HCT116 (cell line): ENCODE data around the gene ATP5F1A. TPM values are rescaled to one million over a fixed set of nuclear protein-coding genes. Genes with fewer than 3 reads are reported as not detected.

Experiments used
- ATAC-seq: fragments of 200-7000 bp; cut with Tn5 transposase; 2 replicates; pipeline ENCODE4 v1.9.1; 2020; ENCODE audit warnings: mild to moderate bottlenecking, moderate library complexity
- BruUV-seq: library from RNA; stranded (reverse); fragments of 400-500 nt; replicated peaks from 2 replicates; lab custom pipeline; 2021; lab: Mats Ljungman, UMichigan
- CTCF ChIA-PET: fragments of 300-600 bp; sonication (Branson Sonifier 250); formaldehyde crosslinking; loops from one replicate; lab custom pipeline; 2021; ENCODE audit warnings: antibody characterized with exemption; lab: Charles Lee
- POLR2A ChIA-PET: fragments of 300-600, 350-600 bp; sonication (Branson Sonifier 250); formaldehyde crosslinking; loops from one replicate; lab custom pipeline; 2021; ENCODE audit warnings: antibody characterized with exemption; lab: Charles Lee
- RAD21 ChIA-PET, 2 experiments: fragments of 300-600 bp; sonication (Branson Sonifier 250); formaldehyde crosslinking; loops; one replicate each; lab custom pipeline; 2023; ENCODE audit warnings: low total read pairs in 2 of 2; ENCODE audit not compliant: uncharacterized antibody in 2 of 2, unreplicated experiment in 2 of 2, low non-redundant PET in 1 of 2; lab: Charles Lee
- DNase-seq: peaks from one replicate; pipeline ENCODE4 v3.0.0-alpha.2; 2010; ENCODE audit warnings: low read depth, low spot score
- H2AFZ ChIP-seq: fragments of 200-600 bp; shearing (Covaris generic), sonication (generic); 2 replicates; pipeline ENCODE4 v1.6.1; 2017; ENCODE audit warnings: low read depth, mixed run types, mixed read lengths, antibody characterized with exemption, low read length; ENCODE audit not compliant: poor library complexity, severe bottlenecking
- H3K27ac ChIP-seq: 2 replicates; pipeline ENCODE4 v1.5.1; 2012; ENCODE audit warnings: low read depth, low read length
- H3K27me3 ChIP-seq: fragments of 200-600 bp; sonication (generic); 2 replicates; pipeline ENCODE4 v1.6.1; 2016; ENCODE audit warnings: mixed run types, low read length, mixed read lengths; ENCODE audit not compliant: insufficient read depth
- H3K36me3 ChIP-seq, 2 experiments: fragments of 200-500 bp in 1 of 2; fragments of 200-600 bp in 1 of 2; sonication (Bioruptor generic) in 1 of 2; sonication (generic) in 1 of 2; 2 replicates each; pipeline versions ENCODE4 v1.5.1 to v1.6.1; 2014 to 2016; ENCODE audit warnings: low read length in 2 of 2, inconsistent platforms in 1 of 2, mixed read lengths in 1 of 2, mixed run types in 1 of 2; ENCODE audit not compliant: insufficient read depth in 2 of 2, control insufficient read depth in 1 of 2
- H3K4me1 ChIP-seq, 2 experiments: fragments of 200-600 bp in 1 of 2; sonication (generic) in 1 of 2; 2 replicates each; pipeline versions ENCODE4 v1.5.1 to v1.6.1; 2012 to 2017; ENCODE audit warnings: low read length in 2 of 2, inconsistent platforms in 1 of 2, mild to moderate bottlenecking in 1 of 2, mixed read lengths in 1 of 2, mixed run types in 1 of 2, moderate library complexity in 1 of 2; ENCODE audit not compliant: insufficient read depth in 2 of 2, control insufficient read depth in 1 of 2
- H3K4me2 ChIP-seq: fragments of 200-600 bp; sonication (generic); 2 replicates; pipeline ENCODE4 v1.6.1; 2017; ENCODE audit warnings: mixed run types, low read length, mixed read lengths
- H3K4me3 ChIP-seq, 2 experiments: fragments of 200-600 bp in 1 of 2; sonication (generic) in 1 of 2; replicated peaks in 1 of 2; 2 replicates each; pipeline ENCODE4 v1.5.1; 2011 to 2016; ENCODE audit warnings: low read length in 2 of 2, control low read depth in 1 of 2, low read depth in 1 of 2, mild to moderate bottlenecking in 1 of 2, mixed read lengths in 1 of 2, mixed run types in 1 of 2
- H3K79me2 ChIP-seq: fragments of 200-600 bp; sonication (generic); 2 replicates; pipeline ENCODE4 v1.6.1; 2017; ENCODE audit warnings: mild to moderate bottlenecking, mixed run types, low read length, moderate library complexity, mixed read lengths; ENCODE audit not compliant: insufficient read depth
- H3K9ac ChIP-seq: fragments of 200-600 bp; sonication (generic); 2 replicates; pipeline ENCODE4 v1.6.1; 2016; ENCODE audit warnings: low read length, mixed read lengths
- H3K9me2 ChIP-seq: fragments of 200-600 bp; sonication (generic), shearing (Covaris generic); 2 replicates; pipeline ENCODE4 v1.6.1; 2017; ENCODE audit warnings: mixed run types, mild to moderate bottlenecking, moderate library complexity; ENCODE audit not compliant: insufficient read depth
- H3K9me3 ChIP-seq, 2 experiments: fragments of 200-500 bp in 1 of 2; fragments of 200-600 bp in 1 of 2; sonication (Bioruptor generic) in 1 of 2; sonication (generic) in 1 of 2; 2 replicates each; pipeline ENCODE4 v1.6.1; 2014 to 2017; ENCODE audit warnings: low read length in 2 of 2, mixed read lengths in 2 of 2, inconsistent platforms in 1 of 2, low read depth in 1 of 2, mild to moderate bottlenecking in 1 of 2, mixed run types in 1 of 2, moderate library complexity in 1 of 2; ENCODE audit not compliant: control insufficient read depth in 1 of 2, insufficient read depth in 1 of 2
- H4K20me1 ChIP-seq: fragments of 200-600 bp; sonication (generic), shearing (Covaris generic); 2 replicates; pipeline ENCODE4 v1.6.1; 2017; ENCODE audit warnings: mixed run types, mild to moderate bottlenecking, moderate library complexity; ENCODE audit not compliant: insufficient read depth
- CBX3 ChIP-seq: IDR thresholded peaks from 2 replicates; pipeline ENCODE4 v1.6.1; 2012; ENCODE audit warnings: low read depth
- EGR1 ChIP-seq: IDR thresholded peaks from 2 replicates; pipeline ENCODE4 v1.6.1; 2012; ENCODE audit warnings: low read depth
- EZH2phosphoT487 ChIP-seq: fragments of 200-600 bp; IDR thresholded peaks from 2 replicates; pipeline ENCODE4 v1.6.1; 2018; ENCODE audit warnings: antibody characterized with exemption, borderline replicate concordance
- POLR2A ChIP-seq: IDR thresholded peaks from 2 replicates; pipeline ENCODE4 v1.7.0; 2011; ENCODE audit warnings: borderline replicate concordance; ENCODE audit not compliant: insufficient read depth, insufficient read length; ENCODE audit errors: extremely low read depth
- SP1 ChIP-seq: IDR thresholded peaks from 2 replicates; pipeline ENCODE4 v1.6.1; 2012; ENCODE audit warnings: low read depth
- SRF ChIP-seq: IDR thresholded peaks from 2 replicates; pipeline ENCODE4 v1.6.1; 2012; ENCODE audit warnings: low read depth
- ZFX ChIP-seq: fragments of 450-650 bp; IDR thresholded peaks from 2 replicates; pipeline ENCODE4 v1.6.1; 2017
- ZNF274 ChIP-seq: fragments of 200-500 bp; sonication (Bioruptor generic); IDR thresholded peaks from 2 replicates; pipeline ENCODE4 v1.6.1; 2014; ENCODE audit warnings: mild to moderate bottlenecking, low read depth, low read length, inconsistent platforms
- intact Hi-C: fragments of 100-400 bp; cut with micrococcal nuclease; formaldehyde crosslinking; loops from 2 replicates; pipeline ENCODE4 v1.10.0; 2022
- total RNA-seq: library from RNA; stranded (reverse); gene quantifications from one replicate; pipeline ENCODE4 v1.2.1, GENCODE V29; 2021; ENCODE audit not compliant: unreplicated experiment
- TF ChIP-seq, protein P1 (sequence below): IDR thresholded peaks from 2 replicates; pipeline ENCODE4 v1.6.1; 2012
- TF ChIP-seq, protein P2 (sequence below): IDR thresholded peaks from 2 replicates; pipeline ENCODE4 v1.6.1; 2011; ENCODE audit warnings: mild to moderate bottlenecking, low read length, moderate library complexity; ENCODE audit not compliant: insufficient replicate concordance; ENCODE audit errors: extremely low read depth

ATP5F1A gene
- total RNA-seq, 1 experiment from 2014 or later = 563 TPM

DNA sequence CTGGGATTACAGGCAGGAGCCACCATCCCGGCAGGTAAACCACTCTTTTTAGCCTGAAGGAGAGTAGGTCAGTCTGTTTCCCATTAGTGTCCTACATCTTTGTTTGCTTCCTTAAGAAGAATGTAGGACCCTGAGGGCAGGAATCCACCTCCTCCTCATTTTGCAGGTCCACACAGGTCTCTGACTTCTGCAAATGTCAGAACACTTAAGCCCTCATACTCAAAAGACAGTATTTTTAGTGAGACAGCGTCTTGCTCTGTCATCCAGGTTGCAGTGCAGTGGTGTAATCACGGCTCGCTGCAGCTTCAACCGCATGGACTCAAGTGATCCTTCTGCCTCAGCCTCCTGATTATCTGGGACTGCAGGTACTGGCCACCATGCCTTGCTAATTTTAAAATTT lies 35.3 kb downstream of the ATP5F1A start:
- no peak overlapping the region for H3K27ac ChIP-seq
- H3K4me3 ChIP-seq = no peak overlapping the region
- H3K79me2 ChIP-seq = no peaks in the 10 kb centered on the region
- H3K27me3 ChIP-seq = no peaks in the 10 kb centered on the region
- BruUV-seq = no TSS peak
- no peaks in the 10 kb centered on the region for H3K9me3 ChIP-seq
- no peak overlapping the region for H3K4me2 ChIP-seq
- no peak overlapping the region for H3K9ac ChIP-seq
- no peak overlapping the region for H2AFZ ChIP-seq
- CTCF ChIA-PET = no interaction called here
- no peaks in the 10 kb centered on the region for H3K9me2 ChIP-seq
- RAD21 ChIA-PET = no interaction called here
- intact Hi-C loops = no loop called here
- H3K36me3 ChIP-seq = no peaks in the 10 kb centered on the region
- no peaks in the 10 kb centered on the region for H4K20me1 ChIP-seq
- ATAC-seq = no peak
- TF ChIP-seq ZFX (0 out of 2 replicates have a peak, but pooled peaks have one; percentile 11), SP1 (no peak)
- DNase-seq = no peak
- H3K4me1 ChIP-seq = peaks cover 7 to 17% of the 10 kb centered on the region in 2 experiments; a peak in 3 of 4 replicates
- POLR2A ChIA-PET = no interaction called here

DNA sequence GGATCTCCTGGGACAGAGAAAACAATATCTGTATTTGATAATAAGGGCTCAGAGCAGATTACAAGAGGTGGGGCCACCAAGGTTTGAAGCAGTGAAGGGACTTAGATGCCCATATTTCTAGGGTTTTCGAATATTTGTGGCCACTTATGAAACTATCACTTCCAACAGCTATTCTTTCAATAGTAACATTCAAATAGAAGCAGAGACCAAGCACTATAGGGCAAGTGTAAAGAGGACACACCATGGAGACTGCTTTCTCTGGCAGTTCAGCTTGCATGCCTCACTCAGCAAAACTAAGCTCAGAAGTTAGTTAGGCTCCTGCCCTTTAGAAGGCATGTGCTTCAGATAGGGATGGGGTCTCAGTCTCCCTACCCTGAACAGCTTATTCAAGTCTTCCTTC lies 36.3 kb downstream of the ATP5F1A start:
- no peak overlapping the region for H2AFZ ChIP-seq
- no peaks in the 10 kb centered on the region for H4K20me1 ChIP-seq
- ATAC-seq (no peak), DNase-seq (no peak)
- ChIA-PET RAD21 (no interaction called here), POLR2A (interaction anchor here (0.9 kb wide), 1 partner anchor 10 kb away, joined by 3 read pairs; the partner anchor contains the start of gene PSTPIP2), CTCF (no interaction called here)
- BruUV-seq = no TSS peak
- peaks cover 7 to 12% of the 10 kb centered on the region in 2 experiments; a peak in 3 of 4 replicates for H3K4me1 ChIP-seq
- no peaks in the 10 kb centered on the region for H3K36me3 ChIP-seq
- no peaks in the 10 kb centered on the region for H3K9me2 ChIP-seq
- no peak overlapping the region for H3K27ac ChIP-seq
- H3K9ac ChIP-seq = no peak overlapping the region
- no peaks in the 10 kb centered on the region for H3K27me3 ChIP-seq
- no peak overlapping the region for H3K4me3 ChIP-seq
- H3K79me2 ChIP-seq = no peaks in the 10 kb centered on the region
- H3K9me3 ChIP-seq = no peaks in the 10 kb centered on the region
- intact Hi-C loops = no loop called here
- H3K4me2 ChIP-seq = no peak overlapping the region
- TF ChIP-seq EGR1 (no peak), POLR2A (no peak), ZNF274 (no peak), CBX3 (no peak), EZH2phosphoT487 (no peak), SRF (no peak)
- TF ChIP-seq, protein P1, sequence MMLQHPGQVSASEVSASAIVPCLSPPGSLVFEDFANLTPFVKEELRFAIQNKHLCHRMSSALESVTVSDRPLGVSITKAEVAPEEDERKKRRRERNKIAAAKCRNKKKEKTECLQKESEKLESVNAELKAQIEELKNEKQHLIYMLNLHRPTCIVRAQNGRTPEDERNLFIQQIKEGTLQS = no peak
- TF ChIP-seq, protein P2, sequence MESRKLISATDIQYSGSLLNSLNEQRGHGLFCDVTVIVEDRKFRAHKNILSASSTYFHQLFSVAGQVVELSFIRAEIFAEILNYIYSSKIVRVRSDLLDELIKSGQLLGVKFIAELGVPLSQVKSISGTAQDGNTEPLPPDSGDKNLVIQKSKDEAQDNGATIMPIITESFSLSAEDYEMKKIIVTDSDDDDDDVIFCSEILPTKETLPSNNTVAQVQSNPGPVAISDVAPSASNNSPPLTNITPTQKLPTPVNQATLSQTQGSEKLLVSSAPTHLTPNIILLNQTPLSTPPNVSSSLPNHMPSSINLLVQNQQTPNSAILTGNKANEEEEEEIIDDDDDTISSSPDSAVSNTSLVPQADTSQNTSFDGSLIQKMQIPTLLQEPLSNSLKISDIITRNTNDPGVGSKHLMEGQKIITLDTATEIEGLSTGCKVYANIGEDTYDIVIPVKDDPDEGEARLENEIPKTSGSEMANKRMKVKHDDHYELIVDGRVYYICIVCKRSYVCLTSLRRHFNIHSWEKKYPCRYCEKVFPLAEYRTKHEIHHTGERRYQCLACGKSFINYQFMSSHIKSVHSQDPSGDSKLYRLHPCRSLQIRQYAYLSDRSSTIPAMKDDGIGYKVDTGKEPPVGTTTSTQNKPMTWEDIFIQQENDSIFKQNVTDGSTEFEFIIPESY = no peak
